Measurements from ENCODE around the gene TMEM97. TPM values are rescaled to one million over a fixed set of nuclear protein-coding genes. Genes with fewer than 3 reads are reported as not detected.

The TMEM97 gene
- total and polyA plus RNA-seq, 7 donors = 3.9 to 13.5 (median 7.2) TPM

- TF ChIP-seq CTCF (IDR thresholded peaks at IDR 0.05) = no peak
- 51 to 56% (median 55%) methylated on average over 5 of the region's 5 CpGs for WGBS, 3 donors
- Histone ChIP-seq H3K4me3 (no peak overlapping the region), H3K27ac (no peak overlapping the region), H3K4me1 (no peaks in the 10 kb centered on the region), H3K9me3 (no peaks in the 10 kb centered on the region), H3K27me3 (ENCODE audit: insufficient read depth in 3 of 3, low read length in 2 of 3) (no peaks in the 10 kb centered on the region), H3K36me3 (ENCODE audit: insufficient read depth in 1 of 2, low read depth in 1 of 2) (peaks cover 2 to 42% of the 10 kb centered on the region in 2 donors)
- ATAC-seq (no peak), DNase-seq (no peak)
- intact Hi-C loops (cut with DNase I) = no loop called here
These were observed 6.2 kb downstream of the TMEM97 start for GRCh38 chr17:28325211-28325610.

- WGBS, 3 donors = 86 to 91% (median 86%) methylated on average over 7 of the region's 7 CpGs
- no peak overlapping the region for H3K27ac ChIP-seq
- peaks cover 2 to 51% of the 10 kb centered on the region in 2 donors for H3K36me3 ChIP-seq (ENCODE audit: insufficient read depth in 1 of 2, low read depth in 1 of 2)
- intact Hi-C loops (cut with DNase I) = no loop called here
- ATAC-seq (no peak), DNase-seq (no peak)
- no peaks in the 10 kb centered on the region for H3K9me3 ChIP-seq
- H3K27me3 ChIP-seq (ENCODE audit: insufficient read depth in 3 of 3, low read length in 2 of 3) = no peaks in the 10 kb centered on the region
- TF ChIP-seq CTCF (IDR thresholded peaks at IDR 0.05) = no peak
- H3K4me1 ChIP-seq = no peaks in the 10 kb centered on the region
- H3K4me3 ChIP-seq = no peak overlapping the region
These were observed 7.1 kb downstream of the TMEM97 start for GRCh38 chr17:28326114-28326513.

GRCh38 chr17:28327031-28327607 is 8.1 kb downstream of the TMEM97 start:
- no peaks in the 10 kb centered on the region for H3K9me3 ChIP-seq
- 88 to 94% (median 89%) methylated on average over 9 of the region's 9 CpGs for WGBS, 3 donors
- H3K4me3 ChIP-seq = no peak overlapping the region

GRCh38 chr17:28327709-28328108 is 8.7 kb downstream of the TMEM97 start:
- Histone ChIP-seq H3K9me3 (no peaks in the 10 kb centered on the region), H3K27me3 (ENCODE audit: insufficient read depth in 3 of 3, low read length in 2 of 3) (no peaks in the 10 kb centered on the region), H3K4me1 (no peaks in the 10 kb centered on the region), H3K27ac (no peak overlapping the region), H3K36me3 (ENCODE audit: insufficient read depth in 1 of 2, low read depth in 1 of 2) (peaks cover 2 to 67% of the 10 kb centered on the region in 2 donors), H3K4me3 (no peak overlapping the region)
- DNase-seq (no peak), ATAC-seq (no peak)
- TF ChIP-seq CTCF (IDR thresholded peaks at IDR 0.05) = no peak
- intact Hi-C loops (cut with DNase I) = no loop called here
- 57 to 62% (median 62%) methylated on average over 3 of the region's 3 CpGs for WGBS, 3 donors

More at GRCh38 chr17:28327031-28327607, 8.1 kb downstream of the TMEM97 start:
- TF ChIP-seq CTCF (IDR thresholded peaks at IDR 0.05) = no peak
- Histone ChIP-seq H3K27ac (no peak overlapping the region), H3K36me3 (ENCODE audit: insufficient read depth in 1 of 2, low read depth in 1 of 2) (peaks cover 2 to 62% of the 10 kb centered on the region in 2 donors), H3K4me1 (no peaks in the 10 kb centered on the region), H3K27me3 (ENCODE audit: insufficient read depth in 3 of 3, low read length in 2 of 3) (no peaks in the 10 kb centered on the region)
- DNase-seq = no peak
- no peak for ATAC-seq
- intact Hi-C loops (cut with DNase I) = no loop called here

GRCh38 chr17:28328325-28328724 is 9.3 kb downstream of the TMEM97 start:
- no peak overlapping the region for H3K4me3 ChIP-seq
- no peak overlapping the region for H3K27ac ChIP-seq
- intact Hi-C loops (cut with DNase I) = no loop called here
- no peaks in the 10 kb centered on the region for H3K9me3 ChIP-seq
- DNase-seq (no peak), ATAC-seq (no peak)
- no peaks in the 10 kb centered on the region for H3K27me3 ChIP-seq (ENCODE audit: insufficient read depth in 3 of 3, low read length in 2 of 3)
- no peak for TF ChIP-seq CTCF (IDR thresholded peaks at IDR 0.05)
- H3K36me3 ChIP-seq (ENCODE audit: insufficient read depth in 1 of 2, low read depth in 1 of 2) = peaks cover 2 to 67% of the 10 kb centered on the region in 2 donors
- 71 to 79% (median 76%) methylated on average over 4 of the region's 4 CpGs for WGBS, 3 donors
- no peaks in the 10 kb centered on the region for H3K4me1 ChIP-seq
